ENCODE measurements around the gene SLC37A2.

Gene SLC37A2

GRCh38 chr11:125111343-125112207 is 48.5 kb downstream of the SLC37A2 start, which contains the start of gene TMEM218:
TSS of gene TMEM218 (minus strand) at chr11:125111626. CDS start at chr11:125102241, 9,385 bp downstream.
- peak; percentile 95 for DNase-seq

DNA sequence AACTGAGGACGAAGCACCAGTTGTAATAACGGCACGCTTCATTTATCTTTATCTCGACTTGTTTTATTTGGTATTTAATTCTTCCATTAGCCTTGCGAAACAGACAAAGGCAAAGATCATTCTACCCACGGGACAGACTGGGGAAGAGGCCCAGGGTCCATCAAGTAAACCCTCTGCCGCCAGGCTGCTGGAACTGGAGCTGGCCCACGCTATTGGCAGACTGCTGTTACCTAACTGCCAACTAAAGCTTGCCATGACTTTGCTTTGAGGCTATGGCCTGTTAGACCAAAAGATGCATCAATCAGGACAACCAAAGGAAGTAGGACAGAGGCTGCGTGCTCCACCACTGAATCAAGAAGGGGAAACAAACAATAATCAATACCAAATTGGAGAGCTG is 49.1 kb downstream of the SLC37A2 start:
- no peak for DNase-seq

- no peak for DNase-seq
These were observed 51.4 kb downstream of the SLC37A2 start for GRCh38 chr11:125114518-125114917.

DNA sequence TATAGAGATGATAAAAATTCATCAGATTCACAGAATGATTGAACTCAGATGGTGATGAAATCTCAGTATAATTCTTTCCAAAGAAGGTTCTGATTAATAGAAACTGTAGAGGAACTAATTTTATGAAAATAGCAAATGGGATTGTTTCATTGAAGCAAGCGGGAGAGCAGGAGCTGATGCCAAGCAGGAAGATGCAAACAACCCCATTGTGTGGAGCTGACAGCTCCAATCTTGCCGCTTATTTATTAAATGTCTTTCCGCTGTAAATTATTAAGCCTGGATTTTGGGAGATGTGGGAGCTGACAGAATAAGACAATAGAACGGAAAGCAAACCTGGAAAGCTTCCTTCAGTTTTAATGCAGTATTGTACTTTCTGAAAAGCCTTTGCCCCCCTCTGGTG is 54.3 kb downstream of the SLC37A2 start:
- no peak for DNase-seq

DNA sequence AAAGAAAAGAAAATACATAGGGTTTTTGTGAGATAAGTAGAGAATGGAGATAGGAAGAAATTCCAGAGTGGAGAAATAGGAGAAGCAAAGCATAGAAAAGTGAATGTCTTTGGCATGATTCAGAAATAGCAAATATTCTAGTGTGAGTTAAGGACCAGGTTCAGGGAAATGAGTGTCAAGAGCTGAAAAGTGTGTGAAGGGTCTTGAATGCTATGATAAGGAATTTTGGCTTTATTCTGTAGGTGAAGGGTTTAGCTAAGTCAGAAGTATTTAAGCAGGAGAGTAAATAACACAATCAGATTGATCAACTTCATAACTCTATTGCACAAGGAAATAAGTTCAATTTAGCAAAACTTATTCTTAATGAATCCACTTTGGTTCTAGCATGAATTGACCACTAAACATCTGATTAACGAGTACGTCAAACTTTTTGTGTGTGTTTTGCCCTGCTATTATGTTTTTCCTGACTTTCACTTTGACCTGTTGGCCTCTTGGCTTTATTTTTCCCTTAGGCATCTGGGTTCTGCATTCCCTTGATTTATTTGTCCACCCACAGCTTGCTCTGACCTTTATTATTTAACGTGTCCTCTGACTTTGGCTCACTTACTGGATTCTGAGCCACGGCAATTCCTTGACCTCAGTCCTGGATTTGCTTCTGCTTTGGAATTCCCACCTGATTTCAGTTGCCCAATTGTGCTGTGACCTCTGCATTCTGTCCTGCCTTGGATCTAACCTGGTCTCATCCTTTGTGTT is 60.3 kb downstream of the SLC37A2 start:
- DNase-seq, result no peak

- DNase-seq, result no peak
These were observed 61.0 kb downstream of the SLC37A2 start for GRCh38 chr11:125123947-125124617.

DNA sequence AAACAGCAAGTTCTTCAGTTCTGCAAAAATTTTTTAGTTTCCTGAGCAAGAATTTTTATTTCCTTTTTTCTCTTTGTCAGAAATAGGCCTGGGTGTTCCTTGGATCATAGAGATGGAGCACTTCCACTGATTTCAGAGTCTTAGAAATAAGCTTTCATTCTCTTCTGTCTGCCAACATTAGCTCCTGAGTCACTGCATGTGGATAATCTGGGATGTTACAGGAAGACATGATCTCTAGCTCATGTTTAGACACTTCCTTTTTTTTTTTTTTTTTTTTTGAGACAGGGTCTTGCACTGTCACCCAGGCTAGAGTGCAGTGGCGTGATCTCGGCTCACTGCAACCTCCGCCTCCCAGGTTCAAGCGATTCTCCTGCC is 61.5 kb downstream of the SLC37A2 start:
- DNase-seq, result no peak

- DNase-seq, result no peak
These were observed 65.3 kb downstream of the SLC37A2 start for GRCh38 chr11:125128450-125128849.

- peak; percentile 30 for DNase-seq
These were observed 66.3 kb downstream of the SLC37A2 start for GRCh38 chr11:125129316-125129993.

GRCh38 chr11:125132071-125132470 is 69.0 kb downstream of the SLC37A2 start:
- no peak for DNase-seq

DNA sequence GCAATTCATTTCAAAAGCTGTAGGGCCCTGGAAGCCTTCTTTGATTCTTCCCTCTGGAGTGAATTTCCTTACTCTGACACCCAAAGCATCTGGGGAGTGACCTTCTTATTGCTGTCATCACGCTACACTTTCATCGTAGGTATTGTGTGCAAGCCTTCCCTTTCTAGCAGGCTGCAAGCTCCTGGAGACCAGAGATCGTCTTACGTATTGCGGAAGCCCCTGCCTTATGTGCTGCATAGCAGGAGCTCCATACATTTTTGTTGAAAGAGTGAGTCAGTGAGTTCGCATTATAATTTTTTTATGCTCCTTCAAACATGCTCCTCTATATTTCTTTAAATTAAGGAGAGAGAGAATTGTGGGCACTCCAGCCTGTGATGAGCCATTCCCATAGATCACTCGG is 69.5 kb downstream of the SLC37A2 start:
- DNase-seq, result no peak

- no peak for DNase-seq
These were observed 72.9 kb downstream of the SLC37A2 start for GRCh38 chr11:125136001-125136400.

DNA sequence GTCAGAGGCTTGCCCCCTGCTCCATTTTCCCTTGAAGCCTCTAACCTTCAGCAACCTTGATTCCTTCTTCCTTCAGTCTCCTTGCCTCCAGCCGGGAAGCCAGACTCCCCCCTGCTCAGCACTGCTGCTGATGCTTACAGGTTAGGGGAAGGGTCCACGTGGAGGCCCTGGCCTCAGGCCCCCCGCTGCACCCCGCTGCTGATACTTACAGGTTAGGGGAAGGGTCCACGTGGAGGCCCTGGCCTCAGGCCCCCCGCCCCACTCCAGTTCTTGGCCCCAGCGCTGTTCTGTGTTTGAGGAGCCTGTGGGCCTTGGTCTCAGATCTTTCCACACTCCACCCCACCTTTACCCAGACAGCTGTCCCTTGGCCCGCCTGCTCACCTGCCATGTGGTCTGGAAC is 75.9 kb downstream of the SLC37A2 start:
- DNase-seq, result no peak

GRCh38 chr11:125139778-125140177 is 76.7 kb downstream of the SLC37A2 start:
- no peak for DNase-seq
